ENCODE data around the gene PPP4R1. TPM values are rescaled to one million over a fixed set of nuclear protein-coding genes. Genes with fewer than 3 reads are reported as not detected.

Gene PPP4R1
- total and polyA plus RNA-seq, 2 of the 4 experiments (the other 2 are of a cell fraction) = 80.6 to 123 TPM

GRCh38 chr18:9614401-9615279 is at the start of gene PPP4R1 (continued):
- TF ChIP-seq MXI1 (IDR thresholded peaks at IDR 0.05; ENCODE audit: borderline replicate concordance, low read depth, low read length) = peak; percentile 84; the same call in 1 of the 2 replicates
- no peak for TF ChIP-seq CEBPB (IDR thresholded peaks at IDR 0.05; ENCODE audit: low read depth, low read length)

GRCh38 chr18:9663377-9663776 is 49.0 kb upstream of the PPP4R1 start:
- H3K79me1 ChIP-seq (ENCODE audit: low read depth in 1 of 2, low read length in 2 of 2) = no peaks in the 10 kb centered on the region
- no CpG with 5 or more reads among the region's 8 CpGs for WGBS, 2 experiments (ENCODE audit: extremely low coverage in 2 of 2, insufficient read length in 1 of 2)
- no peak overlapping the region for H2BK20ac ChIP-seq (ENCODE audit: low read depth, low read length)
- no peak overlapping the region for H4K91ac ChIP-seq (ENCODE audit: insufficient read depth, low read depth, low read length)
- POLR2A ChIA-PET (ENCODE audit: unreplicated experiment) = no interaction called here
- H2BK120ac ChIP-seq (ENCODE audit: low read depth, low read length) = no peak overlapping the region
- no peaks in the 10 kb centered on the region for H3K36me3 ChIP-seq (ENCODE audit: control insufficient read depth, insufficient read depth, low read length)
- no peak overlapping the region for H3K4me3 ChIP-seq (ENCODE audit: insufficient read depth, low read depth, low read length)
- no peak overlapping the region for H3K14ac ChIP-seq (replicated peaks; ENCODE audit: low read depth, low read length)
- no peak overlapping the region for H2AK9ac ChIP-seq (replicated peaks; ENCODE audit: low read depth, low read length, poor library complexity)
- H3K56ac ChIP-seq (ENCODE audit: extremely low read depth, insufficient read depth, low read length) = no peak overlapping the region
- H3K4me2 ChIP-seq (ENCODE audit: low read depth, low read length) = no peak overlapping the region
- no peak overlapping the region for H3K27ac ChIP-seq (ENCODE audit: insufficient read depth, low read length)
- H4K8ac ChIP-seq (ENCODE audit: low read depth in 2 of 2, low read length in 2 of 2) = no peak overlapping the region
- H2BK15ac ChIP-seq (ENCODE audit: low read depth, low read length) = no peak overlapping the region
- no peak overlapping the region for H3K23ac ChIP-seq (ENCODE audit: low read depth, low read length)
- no peak overlapping the region for H2BK5ac ChIP-seq (ENCODE audit: low read depth, low read length, poor library complexity, severe bottlenecking)
- no peaks in the 10 kb centered on the region for H3K9me1 ChIP-seq (ENCODE audit: insufficient read depth, low read length)
- H2AK5ac ChIP-seq (ENCODE audit: low read depth, low read length) = no peak overlapping the region; the same call in 1 of the 2 replicates
- H3K18ac ChIP-seq (ENCODE audit: low read depth, low read length) = no peak overlapping the region
- H3K27me3 ChIP-seq (ENCODE audit: control insufficient read depth, insufficient read depth, low read length) = no peaks in the 10 kb centered on the region
- BruUV-seq (replicated peaks) = no TSS peak
- ATAC-seq (ENCODE audit: low read depth) (no peak), DNase-seq (no peak)
- H3K9me3 ChIP-seq (ENCODE audit: control insufficient read depth, insufficient read depth, low read length) = no peaks in the 10 kb centered on the region
- H4K5ac ChIP-seq (ENCODE audit: low read depth, low read length) = no peak overlapping the region
- no peak overlapping the region for H3K4ac ChIP-seq (ENCODE audit: low read depth, low read length)
- dilution Hi-C loops (cut with HindIII; ENCODE audit: low sequenced_read_pairs, unreplicated experiment) = no loop called here
- intact Hi-C loops (cut with micrococcal nuclease) = no loop called here
- no peaks in the 10 kb centered on the region for H4K20me1 ChIP-seq (ENCODE audit: insufficient read depth, low read length)
- H2AFZ ChIP-seq (replicated peaks; ENCODE audit: low read length, poor library complexity) = peak overlapping the region; percentile 4
- CTCF ChIA-PET = no interaction called here
- H3K4me1 ChIP-seq (ENCODE audit: control insufficient read depth, insufficient read depth, low read length) = no peaks in the 10 kb centered on the region
- no peak overlapping the region for H3K9ac ChIP-seq (ENCODE audit: low read depth, low read length)
- in situ Hi-C loops (cut with MboI; ENCODE audit: low sequenced_read_pairs) = no loop called here
- TF ChIP-seq USF2 (IDR thresholded peaks at IDR 0.05; ENCODE audit: low read depth, low read length) (no peak), MAFK (IDR thresholded peaks at IDR 0.05; ENCODE audit: low read depth, low read length) (no peak), RFX5 (IDR thresholded peaks at IDR 0.05; ENCODE audit: low read depth, low read length) (no peak), SMC3 (IDR thresholded peaks at IDR 0.05; ENCODE audit: low read depth, low read length) (no peak), CTCF (conservative IDR thresholded peaks at IDR 0.05; ENCODE audit: low read depth, low read length) (no peak), POLR2A (IDR thresholded peaks at IDR 0.05; ENCODE audit: low read depth, low read length) (no peak), ELK1 (IDR thresholded peaks at IDR 0.05; ENCODE audit: borderline replicate concordance, low read depth, low read length) (no peak), NFE2L2 (IDR thresholded peaks at IDR 0.05; ENCODE audit: low read depth, low read length) (no peak), RCOR1 (IDR thresholded peaks at IDR 0.05; ENCODE audit: insufficient replicate concordance, low read length) (no peak), BHLHE40 (IDR thresholded peaks at IDR 0.05; ENCODE audit: low read depth, low read length) (no peak), CEBPB (IDR thresholded peaks at IDR 0.05; ENCODE audit: low read depth, low read length) (no peak), CHD1 (IDR thresholded peaks at IDR 0.05; ENCODE audit: low read depth, low read length) (no peak)
